Type B pancreatic cell (in vitro differentiated cells): ENCODE results near the gene XYLT1. TPM values are rescaled to one million over a fixed set of nuclear protein-coding genes. Genes with fewer than 3 reads are reported as not detected.

ENCODE experiments used
- DNase-seq: peaks from one replicate; pipeline ENCODE4 v3.0.0; 2021; ENCODE audit warnings: mixed read lengths; ENCODE audit not compliant: unreplicated experiment; ENCODE audit errors: extremely low spot score
- H3K27ac Mint-ChIP-seq: 2 replicates; pipeline ENCODE4 v1.8.0; 2021; ENCODE audit warnings: mild to moderate bottlenecking, mixed read lengths
- H3K27me3 Mint-ChIP-seq: 2 replicates; pipeline ENCODE4 v1.8.0; 2021; ENCODE audit warnings: mixed read lengths
- H3K36me3 Mint-ChIP-seq: 2 replicates; pipeline ENCODE4 v1.8.0; 2021; ENCODE audit warnings: mixed read lengths
- H3K4me1 Mint-ChIP-seq: one replicate; pipeline ENCODE4 v1.8.0; 2021; ENCODE audit warnings: mixed read lengths; ENCODE audit not compliant: unreplicated experiment
- H3K4me3 Mint-ChIP-seq: 2 replicates; pipeline ENCODE4 v1.8.0; 2021; ENCODE audit warnings: mild to moderate bottlenecking, mixed read lengths
- H3K9me3 Mint-ChIP-seq: 2 replicates; pipeline ENCODE4 v1.8.0; 2021; ENCODE audit warnings: mixed read lengths
- total RNA-seq: library from RNA; stranded (reverse); gene quantifications from 2 replicates; pipeline ENCODE4 v1.2.1, GENCODE V29; 2021; ENCODE audit warnings: low replicate concordance
- TF ChIP-seq, protein P1 (sequence below): fragments of 200-600 bp; sonication (generic); conservative IDR thresholded peaks from 2 replicates; pipeline ENCODE4 v1.5.0; 2021; ENCODE audit warnings: antibody characterized with exemption, mild to moderate bottlenecking

Gene XYLT1
- total RNA-seq, 1 donor from 2014 or later, result 14.9 TPM

DNA sequence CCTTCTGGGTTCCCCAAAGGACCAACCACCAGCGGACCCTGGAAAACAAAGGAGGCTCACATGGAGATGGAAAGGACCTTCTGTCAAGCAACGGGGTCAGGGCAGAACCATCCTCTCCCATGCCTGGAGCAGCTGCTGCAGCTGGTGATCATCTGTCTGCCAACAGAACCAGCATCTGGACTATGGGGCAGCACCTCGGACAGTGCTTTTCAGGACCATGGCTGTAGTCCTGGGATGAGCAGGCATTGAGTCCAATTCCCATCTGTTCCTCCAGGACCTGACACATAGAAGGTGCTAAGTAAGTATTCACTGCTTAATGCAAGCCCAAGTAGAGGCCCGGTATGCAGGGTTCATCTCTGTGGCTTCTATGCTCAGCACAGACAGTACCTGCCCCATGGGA, 304.7 kb downstream of the XYLT1 start:
- peaks cover 9% of the 10 kb centered on the region for H3K4me1 Mint-ChIP-seq
- TF ChIP-seq, protein P1, sequence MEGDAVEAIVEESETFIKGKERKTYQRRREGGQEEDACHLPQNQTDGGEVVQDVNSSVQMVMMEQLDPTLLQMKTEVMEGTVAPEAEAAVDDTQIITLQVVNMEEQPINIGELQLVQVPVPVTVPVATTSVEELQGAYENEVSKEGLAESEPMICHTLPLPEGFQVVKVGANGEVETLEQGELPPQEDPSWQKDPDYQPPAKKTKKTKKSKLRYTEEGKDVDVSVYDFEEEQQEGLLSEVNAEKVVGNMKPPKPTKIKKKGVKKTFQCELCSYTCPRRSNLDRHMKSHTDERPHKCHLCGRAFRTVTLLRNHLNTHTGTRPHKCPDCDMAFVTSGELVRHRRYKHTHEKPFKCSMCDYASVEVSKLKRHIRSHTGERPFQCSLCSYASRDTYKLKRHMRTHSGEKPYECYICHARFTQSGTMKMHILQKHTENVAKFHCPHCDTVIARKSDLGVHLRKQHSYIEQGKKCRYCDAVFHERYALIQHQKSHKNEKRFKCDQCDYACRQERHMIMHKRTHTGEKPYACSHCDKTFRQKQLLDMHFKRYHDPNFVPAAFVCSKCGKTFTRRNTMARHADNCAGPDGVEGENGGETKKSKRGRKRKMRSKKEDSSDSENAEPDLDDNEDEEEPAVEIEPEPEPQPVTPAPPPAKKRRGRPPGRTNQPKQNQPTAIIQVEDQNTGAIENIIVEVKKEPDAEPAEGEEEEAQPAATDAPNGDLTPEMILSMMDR, result no peak
- H3K27me3 Mint-ChIP-seq, result no peaks in the 10 kb centered on the region
- no peak for DNase-seq
- H3K9me3 Mint-ChIP-seq, result no peaks in the 10 kb centered on the region
- H3K4me3 Mint-ChIP-seq, result no peak overlapping the region
- H3K27ac Mint-ChIP-seq, result no peak overlapping the region
- H3K36me3 Mint-ChIP-seq, result peaks cover 3% of the 10 kb centered on the region

DNA sequence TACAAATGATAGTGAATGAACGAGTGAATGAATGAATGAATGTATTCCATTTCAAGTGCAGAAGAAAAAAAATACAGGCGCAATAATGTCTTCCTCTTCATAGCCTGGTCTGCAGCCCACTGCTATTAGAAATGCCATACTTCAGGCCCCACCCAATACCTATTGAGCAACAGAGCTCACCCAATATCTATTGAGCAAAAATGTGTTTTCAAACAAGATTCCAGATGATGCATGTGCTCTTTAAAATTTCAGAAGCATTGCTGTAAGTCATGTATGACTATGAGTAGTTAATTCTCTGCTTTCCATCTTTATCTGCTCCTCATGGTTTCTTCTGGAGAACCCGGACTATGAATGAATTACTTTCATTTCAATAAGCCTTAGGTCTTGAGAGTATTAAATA, 308.2 kb downstream of the XYLT1 start:
- Mint-ChIP-seq H3K4me1 (peaks cover 18% of the 10 kb centered on the region), H3K9me3 (no peaks in the 10 kb centered on the region), H3K36me3 (peaks cover 3% of the 10 kb centered on the region), H3K27ac (no peak overlapping the region), H3K27me3 (no peaks in the 10 kb centered on the region), H3K4me3 (no peak overlapping the region)
- DNase-seq, result no peak
- TF ChIP-seq, protein P1, result no peak

DNA sequence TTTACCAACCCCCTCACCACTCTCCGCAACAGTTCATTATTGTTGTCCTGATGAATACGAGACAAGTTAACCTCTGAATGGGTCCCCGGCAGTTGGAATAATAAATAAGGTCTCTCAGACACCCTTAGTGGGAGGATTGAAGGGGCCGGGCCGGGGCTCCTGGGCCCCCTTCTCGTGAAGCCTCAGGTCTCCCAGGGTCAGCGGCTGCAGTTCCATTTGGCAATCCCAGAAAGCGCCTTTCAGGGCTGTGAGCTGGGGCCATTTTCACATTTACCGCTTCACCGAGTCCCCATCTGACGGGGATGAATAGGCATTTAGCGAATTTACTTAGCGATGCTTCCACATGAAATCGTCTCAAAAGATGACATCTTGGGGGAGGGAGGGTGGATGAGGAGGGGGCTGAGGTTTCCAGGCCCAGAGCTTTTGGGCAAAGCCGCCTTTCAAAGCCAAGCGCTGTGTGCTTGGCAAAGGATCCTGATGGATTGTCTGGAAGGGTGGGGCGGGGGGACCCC, 309.8 kb downstream of the XYLT1 start:
- H3K27ac Mint-ChIP-seq, result no peak overlapping the region
- no peaks in the 10 kb centered on the region for H3K9me3 Mint-ChIP-seq
- DNase-seq, result no peak
- TF ChIP-seq, protein P1, result no peak
- peaks cover 18% of the 10 kb centered on the region for H3K4me1 Mint-ChIP-seq
- no peaks in the 10 kb centered on the region for H3K27me3 Mint-ChIP-seq
- peaks cover 3% of the 10 kb centered on the region for H3K36me3 Mint-ChIP-seq
- no peak overlapping the region for H3K4me3 Mint-ChIP-seq

DNA sequence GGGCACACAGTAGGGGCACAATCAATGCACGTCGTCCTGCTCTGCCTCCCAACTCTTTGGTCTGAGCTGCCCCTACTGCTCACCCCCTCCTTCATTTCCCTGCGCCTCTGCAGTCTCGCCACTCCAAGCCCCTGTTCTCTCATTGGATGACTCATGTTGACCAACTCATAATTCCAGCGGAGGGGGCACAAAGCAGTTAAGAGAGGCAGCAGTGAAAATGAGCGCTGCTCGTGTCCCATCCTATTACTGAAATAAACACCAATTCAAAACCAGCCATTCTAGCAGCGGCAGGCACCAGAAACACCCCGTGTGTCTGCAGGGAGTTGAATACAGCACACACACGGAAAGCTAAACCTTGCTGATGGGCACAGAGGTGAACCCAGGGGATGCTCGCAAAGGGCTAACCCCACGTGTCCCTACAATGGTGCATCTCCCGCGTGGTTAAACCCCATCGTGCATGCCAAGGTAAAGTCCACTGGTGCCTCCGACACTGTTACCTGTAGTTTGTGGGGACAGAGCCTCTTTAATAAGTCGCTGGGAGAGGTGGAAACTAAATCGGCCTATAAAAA, 310.4 kb downstream of the XYLT1 start:
- Mint-ChIP-seq H3K27me3 (no peaks in the 10 kb centered on the region), H3K36me3 (no peaks in the 10 kb centered on the region), H3K27ac (no peak overlapping the region), H3K4me3 (no peak overlapping the region), H3K9me3 (no peaks in the 10 kb centered on the region), H3K4me1 (peaks cover 18% of the 10 kb centered on the region)
- DNase-seq, result no peak
- TF ChIP-seq, protein P1, result no peak

DNA sequence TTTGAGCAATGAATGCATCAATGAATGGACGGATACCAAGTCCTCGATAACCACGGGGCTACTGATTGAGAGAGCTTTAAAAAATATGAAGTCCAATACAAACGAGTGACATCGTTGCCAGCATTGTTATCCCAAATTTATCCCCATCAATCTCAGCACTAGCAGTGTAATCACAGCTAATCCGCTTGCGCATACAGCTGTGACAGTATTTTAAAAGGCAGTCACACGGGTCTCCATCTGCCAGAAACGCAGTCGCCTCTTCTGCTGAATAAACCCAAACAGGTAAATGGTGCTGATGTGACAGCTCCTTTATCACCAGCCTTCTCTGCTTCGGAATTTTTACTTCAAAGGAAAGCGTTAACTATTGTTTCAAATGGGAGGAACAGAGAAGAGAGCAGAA, 311.1 kb downstream of the XYLT1 start:
- H3K27ac Mint-ChIP-seq, result no peak overlapping the region
- H3K27me3 Mint-ChIP-seq, result no peaks in the 10 kb centered on the region
- DNase-seq, result no peak
- no peak overlapping the region for H3K4me3 Mint-ChIP-seq
- no peaks in the 10 kb centered on the region for H3K36me3 Mint-ChIP-seq
- peaks cover 18% of the 10 kb centered on the region for H3K4me1 Mint-ChIP-seq
- TF ChIP-seq, protein P1, result no peak
- no peaks in the 10 kb centered on the region for H3K9me3 Mint-ChIP-seq

DNA sequence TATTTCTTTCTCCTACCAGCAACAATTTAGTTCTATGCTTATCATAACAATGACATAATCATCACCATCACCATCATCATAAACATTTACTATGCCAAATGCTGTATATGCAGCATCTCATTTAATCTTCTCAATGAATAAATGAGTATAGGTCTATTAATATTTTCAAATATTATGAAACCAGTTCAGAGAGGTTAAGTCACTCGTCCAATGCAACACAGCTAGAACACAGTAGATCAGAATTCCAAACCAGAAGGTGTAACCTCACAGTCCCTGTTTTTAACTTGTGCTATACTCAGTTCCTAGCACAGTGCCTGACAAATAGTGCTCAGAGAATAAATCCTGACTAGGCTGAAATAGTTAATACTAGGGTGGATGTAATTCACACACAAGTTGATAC, 314.8 kb downstream of the XYLT1 start:
- no peak for DNase-seq
- Mint-ChIP-seq H3K9me3 (no peaks in the 10 kb centered on the region), H3K36me3 (no peaks in the 10 kb centered on the region), H3K4me1 (peaks cover 9% of the 10 kb centered on the region), H3K27me3 (no peaks in the 10 kb centered on the region), H3K4me3 (no peak overlapping the region), H3K27ac (no peak overlapping the region)
- TF ChIP-seq, protein P1, result no peak
